NCI-H1417 treated with DMSO at 0.1 percent for 48 hours (cell line): Measurements from ENCODE around the gene KANSL1L.

Source experiments
- DNase-seq: peaks from one replicate; lab custom pipeline; 2025; lab: John Stamatoyannopoulos, UW

The KANSL1L gene

DNA sequence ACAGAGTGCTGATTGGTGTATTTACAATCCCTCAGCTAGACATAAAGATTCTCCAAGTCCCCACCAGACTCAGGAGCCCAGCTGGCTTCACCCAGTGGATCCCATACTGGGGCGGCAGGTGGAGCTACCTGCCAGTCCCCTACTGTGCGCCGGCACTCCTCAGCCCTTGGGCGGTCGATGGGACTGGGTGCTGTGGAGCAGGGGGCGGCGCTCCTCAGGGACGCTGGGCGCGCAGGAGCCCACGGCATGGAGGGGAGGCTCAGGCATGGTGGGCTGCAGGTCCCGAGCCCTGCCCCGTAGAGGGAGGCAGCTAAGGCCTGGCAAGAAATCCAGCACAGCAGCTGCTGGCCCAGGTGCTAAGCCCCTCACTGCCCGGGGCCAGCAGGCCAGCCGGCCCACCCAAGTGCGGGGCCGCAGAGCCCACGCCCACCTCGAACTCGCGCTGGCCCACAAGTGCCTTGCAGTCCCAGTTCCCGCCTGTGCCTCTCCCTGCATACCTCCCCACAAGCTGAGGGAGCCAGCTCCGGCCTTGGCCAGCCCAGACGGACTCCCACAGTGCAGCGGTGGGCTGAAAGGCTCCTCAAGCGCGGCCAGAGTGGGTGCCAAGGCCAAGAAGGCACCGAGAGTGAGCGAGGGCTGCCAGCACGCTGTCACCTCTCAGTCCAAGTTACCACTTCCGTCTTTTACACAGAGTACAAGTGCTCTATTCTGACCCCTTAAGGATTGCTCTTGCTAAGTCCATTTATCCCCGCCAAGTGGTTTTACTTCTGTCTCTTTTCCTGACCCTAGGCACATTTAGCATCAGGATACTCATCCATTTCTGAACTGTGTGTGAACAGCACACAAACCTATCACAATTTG, 170.5 kb downstream of the KANSL1L start:
- no peak for DNase-seq

DNA sequence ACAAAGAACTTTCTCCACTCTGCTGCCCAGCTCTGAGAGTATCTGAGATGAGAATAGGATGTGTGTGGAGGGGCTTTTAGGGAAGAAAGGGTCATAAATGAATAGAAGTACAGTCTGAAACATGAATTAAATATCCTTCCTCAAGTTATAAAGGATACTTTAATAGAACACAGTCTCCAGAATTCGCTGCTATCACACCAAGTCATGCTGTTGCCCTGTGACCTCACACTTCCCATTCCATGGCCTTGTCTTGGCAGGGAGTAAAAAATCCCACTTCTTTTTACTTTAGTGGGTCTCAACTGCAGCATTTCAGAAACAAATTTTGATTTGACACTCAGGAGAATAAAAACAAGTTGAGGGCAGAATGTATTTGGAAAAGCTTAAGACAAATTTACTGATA, 172.6 kb downstream of the KANSL1L start:
- DNase-seq, result no peak

- DNase-seq, result no peak
Observed at GRCh38 chr2:209993968-209994367, 177.2 kb downstream of the KANSL1L start.

- no peak for DNase-seq
Observed at GRCh38 chr2:209990838-209991237, 180.4 kb downstream of the KANSL1L start.

DNA sequence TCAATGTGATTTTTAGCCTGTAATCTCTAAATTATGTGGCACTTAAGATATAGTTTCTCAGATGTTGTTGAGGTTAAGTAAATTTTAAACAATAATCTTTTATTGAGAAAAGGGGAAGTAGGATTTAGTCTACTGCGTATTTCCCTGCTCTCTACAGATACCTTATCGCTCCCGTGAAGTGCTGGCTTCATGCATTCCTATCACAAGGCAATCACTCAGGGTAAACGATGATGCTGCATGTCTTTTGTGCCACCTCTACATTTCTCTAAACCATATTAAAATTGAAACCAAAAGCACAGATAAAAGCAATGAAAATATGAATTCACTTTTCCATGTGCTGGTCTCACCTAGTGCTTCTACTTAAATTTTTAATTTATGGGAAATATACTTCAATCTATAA, 183.2 kb downstream of the KANSL1L start:
- DNase-seq, result no peak

- no peak for DNase-seq
Observed at GRCh38 chr2:209986415-209986814, 184.8 kb downstream of the KANSL1L start.

- no peak for DNase-seq
Observed at GRCh38 chr2:209985874-209986273, 185.3 kb downstream of the KANSL1L start.

- no peak for DNase-seq
Observed at GRCh38 chr2:209984291-209984690, 186.9 kb downstream of the KANSL1L start.

DNA sequence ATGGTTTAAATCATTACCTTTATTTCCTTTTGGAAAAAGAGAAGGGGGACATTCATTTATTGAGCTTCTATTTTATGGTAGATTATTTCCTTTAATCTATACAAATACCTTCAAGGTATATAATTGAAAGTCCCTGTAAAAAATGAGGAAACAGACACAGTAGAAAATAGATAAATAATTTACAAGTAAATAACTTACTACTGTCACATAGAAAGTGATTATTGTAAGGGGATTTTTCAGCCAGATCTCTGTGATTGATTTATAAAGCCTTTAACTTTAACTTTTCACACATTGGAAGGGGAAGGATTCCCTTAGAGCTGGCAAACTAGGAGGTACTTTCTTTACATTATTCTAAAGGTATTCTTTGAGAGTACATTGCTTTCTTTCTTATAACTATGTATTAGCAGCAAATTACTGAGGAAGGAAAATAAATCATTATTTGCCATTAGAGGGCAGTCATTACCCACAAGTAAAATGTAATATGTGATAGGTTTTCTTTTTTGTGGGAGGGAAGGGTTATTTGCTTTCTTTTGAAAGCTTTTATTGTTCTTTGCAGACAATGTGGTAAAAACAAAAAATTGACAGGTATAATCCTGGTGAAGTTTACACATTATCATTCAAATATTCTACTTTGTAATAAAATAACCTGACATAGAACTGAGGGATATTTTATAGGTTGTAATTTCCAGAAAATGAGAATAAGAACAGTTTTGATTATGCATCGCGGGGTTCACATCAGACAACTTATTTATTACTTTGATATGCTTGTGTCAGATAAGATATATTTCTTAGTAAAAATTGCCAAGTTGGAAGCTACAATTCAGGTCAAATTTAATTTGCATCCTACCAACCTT, 193.6 kb downstream of the KANSL1L start:
- DNase-seq, result no peak

DNA sequence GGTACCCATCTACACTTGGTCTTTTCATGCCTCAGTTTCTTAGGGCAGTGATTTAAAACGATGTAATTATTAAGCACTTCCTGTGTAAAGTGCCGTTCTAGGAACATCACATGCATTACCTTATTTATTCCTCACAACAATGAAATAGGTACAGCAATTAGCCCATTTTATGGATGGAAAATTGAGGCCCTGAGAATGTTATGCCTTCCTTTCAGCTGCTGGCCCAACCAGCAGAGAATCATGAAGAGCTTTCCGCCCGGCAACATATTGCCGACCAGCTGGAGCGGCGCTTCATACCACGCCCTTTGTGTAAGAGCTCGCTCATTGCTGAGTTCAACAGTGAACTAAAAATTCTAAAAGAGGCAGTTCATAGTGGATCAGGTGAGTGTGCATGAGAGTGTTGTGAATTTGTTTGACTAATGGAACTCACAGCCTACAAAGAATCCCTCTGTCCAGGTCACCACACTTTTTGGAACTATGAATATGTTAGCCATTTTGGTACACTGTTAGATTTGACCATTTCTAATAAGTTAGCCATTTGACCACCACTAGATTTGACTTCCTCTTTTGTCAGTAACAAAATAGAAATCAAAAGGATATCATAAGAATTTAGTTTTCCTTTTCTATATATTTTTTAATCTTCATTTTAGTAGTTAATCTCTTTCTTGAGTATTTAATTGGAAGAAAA, 194.4 kb downstream of the KANSL1L start:
- DNase-seq, result no peak

DNA sequence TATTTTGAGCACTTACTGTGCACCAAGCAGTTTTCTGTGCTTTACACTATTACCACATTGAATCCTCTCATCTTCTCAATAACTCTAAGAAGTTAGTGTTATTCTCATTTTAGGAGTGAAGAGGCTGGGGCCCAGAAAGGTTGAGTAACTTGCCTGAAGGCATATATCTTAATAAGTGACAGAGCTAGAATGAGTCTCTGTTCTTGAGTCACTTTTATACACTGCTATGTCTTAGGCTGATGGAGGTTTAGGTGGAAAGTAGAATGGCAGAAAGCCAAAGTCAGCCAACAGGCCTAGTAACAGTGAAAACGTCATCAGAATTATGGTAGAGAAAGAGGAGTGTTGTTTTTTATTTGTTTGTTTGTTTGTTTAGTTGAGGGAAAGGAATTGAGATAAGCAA, 196.6 kb downstream of the KANSL1L start:
- no peak for DNase-seq

- DNase-seq, result no peak
Observed at GRCh38 chr2:209973328-209973727, 197.9 kb downstream of the KANSL1L start.
